Measurements from ENCODE around the gene HRAS.

Gene HRAS

GRCh38 chr11:491358-491757 is 44.0 kb downstream of the HRAS start:
- no peak for DNase-seq

DNA sequence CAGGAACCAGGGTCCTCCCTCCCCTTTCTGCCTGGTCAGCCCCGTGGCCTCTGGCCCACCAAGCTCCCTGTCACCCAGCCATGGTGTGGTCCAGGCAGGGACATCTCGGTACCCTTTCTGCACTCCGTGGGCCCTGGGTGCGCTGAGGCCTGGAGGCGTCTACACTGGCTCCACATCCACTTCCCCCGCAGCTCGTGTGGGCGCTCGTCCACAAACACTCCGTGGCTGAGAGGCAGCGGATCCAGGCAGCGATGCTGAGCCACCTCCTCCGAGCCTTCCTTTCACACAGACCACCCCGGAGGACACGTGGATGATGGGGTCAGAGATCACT is 44.5 kb downstream of the HRAS start:
- no peak for DNase-seq

- DNase-seq: no peak
Measured at GRCh38 chr11:490186-490929, 45.0 kb downstream of the HRAS start.

DNA sequence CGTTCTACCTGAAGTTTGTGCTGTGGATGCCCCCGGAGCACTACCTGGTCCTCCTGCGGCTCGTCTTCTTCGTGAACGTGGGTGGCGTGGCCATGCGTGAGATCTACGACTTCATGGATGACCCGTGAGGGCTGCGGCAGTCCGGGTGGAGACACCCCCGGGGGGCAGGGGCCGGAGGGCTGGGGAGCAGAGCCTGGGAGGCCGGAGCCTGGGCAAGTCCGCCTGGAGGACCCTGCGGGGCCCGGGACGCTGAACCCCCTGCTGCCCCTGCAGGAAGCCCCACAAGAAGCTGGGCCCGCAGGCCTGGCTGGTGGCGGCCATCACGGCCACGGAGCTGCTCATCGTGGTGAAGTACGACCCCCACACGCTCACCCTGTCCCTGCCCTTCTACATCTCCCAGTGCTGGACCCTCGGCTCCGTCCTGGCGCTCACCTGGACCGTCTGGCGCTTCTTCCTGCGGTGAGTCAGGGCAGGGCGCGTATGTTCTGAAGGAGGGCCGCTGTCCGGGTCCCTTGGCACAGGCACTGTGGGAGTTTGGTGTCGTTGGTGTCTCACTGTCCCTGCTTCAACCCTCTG is 45.7 kb downstream of the HRAS start:
- DNase-seq: no peak

DNA sequence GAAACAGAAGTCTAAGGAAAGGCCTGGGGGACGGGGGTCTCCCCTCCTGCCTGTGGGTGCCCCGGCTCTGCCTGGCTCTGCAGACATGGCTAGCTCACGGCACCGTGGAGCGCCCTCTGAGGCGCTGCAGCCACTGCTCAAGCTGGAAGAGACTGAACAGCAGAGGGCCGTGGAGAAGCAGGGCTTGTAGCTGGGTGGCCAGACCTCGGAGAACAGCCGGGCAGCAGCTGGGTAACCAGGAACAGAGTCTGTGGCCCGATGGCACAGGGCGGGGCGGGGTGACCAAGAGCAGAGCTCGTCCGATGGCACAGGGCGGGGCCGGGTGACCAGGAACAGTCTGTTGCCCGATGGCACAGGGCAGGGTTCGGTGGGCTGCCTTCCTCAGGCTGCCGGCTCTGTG is 46.4 kb downstream of the HRAS start:
- no peak for DNase-seq

GRCh38 chr11:488579-488978 is 46.8 kb downstream of the HRAS start:
- DNase-seq: no peak

DNA sequence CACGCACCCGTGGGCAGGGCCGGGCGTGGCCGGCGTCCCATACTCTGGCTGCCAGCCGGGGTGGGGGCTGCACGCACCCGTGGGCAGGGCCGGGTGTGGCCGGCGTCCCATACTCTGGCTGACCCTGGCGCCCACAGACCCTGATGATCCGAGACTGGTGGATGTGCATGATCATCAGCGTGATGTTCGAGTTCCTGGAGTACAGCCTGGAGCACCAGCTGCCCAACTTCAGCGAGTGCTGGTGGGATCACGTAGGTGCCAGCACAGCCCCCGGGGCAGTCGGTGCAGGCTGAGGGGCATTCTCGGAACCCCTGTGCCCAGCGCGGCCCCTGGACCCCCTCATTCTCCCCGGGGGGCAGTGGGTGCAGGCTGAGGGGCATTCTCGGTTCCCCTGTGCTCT is 47.3 kb downstream of the HRAS start:
- no peak for DNase-seq

- DNase-seq: no peak
Measured at GRCh38 chr11:487571-488021, 47.8 kb downstream of the HRAS start.

DNA sequence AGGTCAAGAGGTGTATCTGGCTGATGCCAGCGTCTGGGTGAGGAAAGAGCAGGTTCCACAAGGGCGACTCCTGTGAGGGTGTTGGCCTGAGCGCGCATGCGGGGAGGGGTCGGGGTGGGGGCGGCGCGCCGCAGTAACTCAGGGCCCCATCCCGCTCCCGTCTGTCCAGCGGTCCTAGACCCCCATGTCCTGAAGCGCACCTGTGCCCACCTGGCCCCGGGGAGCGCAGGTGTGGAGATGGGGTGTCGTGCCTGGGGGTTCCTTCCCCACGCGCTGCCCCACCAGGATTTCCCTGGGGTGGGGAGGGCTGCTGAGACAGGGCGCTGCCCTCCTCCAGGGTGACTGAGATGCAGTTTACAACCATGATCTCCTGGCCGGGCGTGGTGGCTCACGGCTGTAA is 49.2 kb downstream of the HRAS start:
- no peak for DNase-seq

- no peak for DNase-seq
Measured at GRCh38 chr11:484616-485015, 50.8 kb downstream of the HRAS start.

Data from T-helper 1 cell (primary cell).